ENCODE measurements around the gene GRIK4.

DNA sequence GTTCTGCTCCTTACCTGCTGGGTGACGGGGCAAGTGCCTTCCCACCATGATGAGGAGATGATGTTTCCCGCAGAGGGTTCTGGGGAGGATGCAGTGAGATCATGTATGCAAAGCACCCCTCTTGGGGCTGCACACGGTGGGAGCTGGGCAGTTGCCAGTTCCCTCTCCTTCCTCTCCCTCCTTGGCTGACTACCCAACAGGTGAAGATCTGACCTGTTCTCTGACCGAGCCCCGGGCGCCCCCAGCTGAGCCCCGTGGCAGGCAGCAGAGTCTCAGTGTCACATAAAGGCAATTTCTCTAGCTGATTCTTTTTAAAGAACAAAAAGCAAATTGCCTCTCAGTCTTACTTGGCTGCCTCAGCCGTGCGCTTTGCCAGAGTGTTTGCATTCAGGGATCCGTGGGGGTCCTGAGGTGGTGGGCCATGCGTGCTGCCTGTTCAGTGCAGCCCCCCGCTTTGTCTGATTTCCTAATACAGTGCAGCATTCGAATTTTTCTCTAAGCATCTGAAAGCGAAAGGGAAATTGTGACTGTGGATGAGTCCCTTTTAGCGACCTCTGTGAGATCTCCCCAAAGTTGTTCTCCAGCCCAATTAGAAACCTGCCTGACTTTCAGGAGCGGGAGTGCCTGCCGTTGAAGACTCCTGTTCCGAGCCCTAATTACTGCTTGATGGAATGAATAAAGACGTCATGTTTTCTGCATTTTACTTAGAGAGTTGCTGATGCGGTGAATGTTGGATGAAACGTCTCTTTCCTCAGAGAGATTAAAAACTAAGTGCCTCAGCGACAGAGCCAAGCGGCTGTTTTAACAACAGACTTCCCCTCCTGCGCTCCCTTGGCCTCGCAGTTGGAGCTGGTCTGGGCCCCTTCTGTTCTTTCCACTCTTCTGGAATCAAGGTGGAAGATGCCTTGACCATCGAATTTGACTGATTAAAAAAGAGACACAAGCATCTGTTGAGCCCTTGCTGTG lies 86.0 kb downstream of the GRIK4 start:
- TF ChIP-seq TAF1 (IDR thresholded peaks at IDR 0.05; ENCODE audit: borderline replicate concordance, insufficient read depth, low read length) = no peak
- TF ChIP-seq SIN3A (IDR thresholded peaks at IDR 0.05; ENCODE audit: borderline replicate concordance, insufficient read depth, low read length) = no peak
- no peak for TF ChIP-seq POLR2AphosphoS5 (IDR thresholded peaks at IDR 0.05; ENCODE audit: low read depth, low read length)

Measured in PFSK-1 (cell line).